GM21528 (cell line): ENCODE measurements around the gene ABCC6.
"Not testable (repeated sequence)": the region's sequence is repeated elsewhere in the genome, so short reads cannot be mapped to it uniquely, and the experiment has no call there.

Source experiments
- ATAC-seq: cut with Tn5 transposase; IDR thresholded peaks from one replicate; pipeline ENCODE4 v1.9.1; 2021; ENCODE audit warnings: mild to moderate bottlenecking, moderate library complexity; ENCODE audit not compliant: unreplicated experiment, low FRiP score

ABCC6 gene

GRCh38 chr16:16163571-16163970 lies 59.7 kb downstream of the ABCC6 start:
- no peak for ATAC-seq

DNA sequence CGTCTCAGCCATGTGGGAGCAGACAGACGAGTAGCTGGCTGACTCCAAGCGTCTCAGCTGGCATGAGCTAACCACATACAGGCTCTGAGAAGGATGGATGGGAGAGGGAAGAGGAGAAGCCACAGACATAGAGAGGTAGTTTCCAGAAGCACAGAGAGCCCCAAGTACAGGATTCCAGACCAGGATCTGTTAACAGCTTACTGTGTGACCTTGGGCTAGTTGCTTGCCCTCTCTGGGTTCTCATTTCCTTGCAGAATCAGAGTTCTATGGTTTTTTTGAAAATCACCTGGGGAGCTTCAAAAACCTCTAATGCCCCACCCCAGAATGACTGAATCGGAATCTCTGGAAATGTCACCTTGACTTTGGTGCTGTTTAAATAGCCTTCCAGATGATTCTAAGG lies 60.2 kb downstream of the ABCC6 start:
- ATAC-seq, result no peak

DNA sequence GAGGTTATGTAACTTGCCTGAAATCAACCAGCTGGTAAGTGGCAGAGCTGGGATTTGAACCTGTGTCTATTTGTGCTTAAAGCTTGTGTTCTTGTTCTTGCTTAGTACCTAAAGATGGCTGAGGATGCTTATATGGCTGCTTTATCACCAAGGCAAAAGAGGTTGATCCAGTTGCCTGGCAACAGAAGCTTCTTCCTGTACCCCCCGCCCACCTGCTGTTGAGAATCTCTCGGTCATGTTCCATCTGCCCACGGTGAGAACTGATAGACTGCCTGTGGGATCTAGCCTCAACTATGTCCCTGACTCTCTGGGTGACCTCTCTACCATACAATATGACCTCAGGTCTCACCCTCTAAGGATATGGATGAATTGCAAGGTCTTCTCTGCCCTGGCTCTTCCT lies 60.7 kb downstream of the ABCC6 start:
- ATAC-seq, result no peak

GRCh38 chr16:16161840-16162239 lies 61.5 kb downstream of the ABCC6 start:
- ATAC-seq, result not testable (repeated sequence)

DNA sequence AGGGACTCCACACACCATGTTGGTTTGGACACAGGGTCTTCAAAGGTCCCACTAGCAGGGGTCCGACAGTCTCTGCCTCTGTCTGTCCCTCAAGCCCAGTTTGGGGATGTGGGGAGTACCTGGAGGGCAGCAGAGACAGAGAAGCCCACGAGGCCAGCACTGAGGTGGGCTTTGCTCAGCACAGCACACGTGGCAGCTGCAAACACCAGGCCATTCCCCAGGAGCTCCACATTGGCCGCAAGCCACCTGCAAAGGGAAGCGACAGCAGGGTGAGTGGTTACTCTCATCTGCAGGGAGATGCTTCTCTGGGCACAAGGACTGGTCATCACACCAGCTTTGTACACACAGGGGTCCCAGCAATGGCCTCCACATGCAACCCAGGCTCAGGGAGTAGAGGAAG lies 62.0 kb downstream of the ABCC6 start:
- no peak for ATAC-seq

DNA sequence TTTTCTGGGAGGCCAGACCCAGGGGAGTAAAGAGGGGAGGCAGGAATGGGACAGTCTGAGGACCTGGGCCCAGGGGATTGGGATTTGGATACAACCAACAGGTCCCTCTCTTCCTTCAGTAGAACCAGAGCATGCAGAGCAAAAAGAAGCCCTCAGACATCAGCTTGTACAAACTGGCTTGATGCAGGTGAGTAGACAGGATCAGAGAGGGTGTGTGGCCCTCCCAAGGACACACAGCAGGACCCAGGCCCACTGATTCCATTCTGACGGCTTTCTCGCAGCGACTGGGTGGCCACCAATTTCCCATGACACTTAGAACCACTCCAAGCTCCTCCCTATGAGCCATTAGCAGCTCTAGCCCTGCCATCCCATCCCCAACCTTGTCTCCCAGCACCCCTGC lies 63.6 kb downstream of the ABCC6 start:
- ATAC-seq, result no peak

DNA sequence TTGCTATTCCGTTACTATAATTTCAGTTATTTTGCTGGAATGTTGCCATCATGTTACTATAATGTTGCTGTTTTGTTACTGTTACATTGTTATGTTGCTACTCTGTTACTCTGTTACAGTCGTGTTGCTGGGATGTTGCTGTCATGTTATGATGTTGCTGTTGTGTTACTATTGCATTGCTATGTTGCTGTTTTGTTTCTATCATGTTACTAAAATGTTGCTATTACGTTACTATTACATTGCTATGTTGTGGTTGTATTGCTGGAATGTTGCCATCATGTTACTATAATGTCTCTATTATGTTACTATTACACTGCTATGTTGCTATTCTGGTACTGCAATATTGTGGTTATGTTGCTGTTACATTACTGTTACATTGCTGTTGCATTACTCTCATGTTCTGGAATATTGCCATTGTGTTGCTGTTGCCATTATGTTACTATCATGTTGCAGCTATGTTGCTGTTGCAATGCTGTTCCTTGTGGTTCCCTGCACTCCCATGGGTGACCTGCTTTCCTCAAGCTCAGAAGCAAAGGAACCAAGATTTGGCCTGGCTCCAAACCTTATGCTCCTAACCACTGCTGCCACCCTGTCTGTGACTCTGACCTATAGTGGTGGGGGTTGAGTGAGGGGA lies 64.4 kb downstream of the ABCC6 start:
- ATAC-seq, result no peak

DNA sequence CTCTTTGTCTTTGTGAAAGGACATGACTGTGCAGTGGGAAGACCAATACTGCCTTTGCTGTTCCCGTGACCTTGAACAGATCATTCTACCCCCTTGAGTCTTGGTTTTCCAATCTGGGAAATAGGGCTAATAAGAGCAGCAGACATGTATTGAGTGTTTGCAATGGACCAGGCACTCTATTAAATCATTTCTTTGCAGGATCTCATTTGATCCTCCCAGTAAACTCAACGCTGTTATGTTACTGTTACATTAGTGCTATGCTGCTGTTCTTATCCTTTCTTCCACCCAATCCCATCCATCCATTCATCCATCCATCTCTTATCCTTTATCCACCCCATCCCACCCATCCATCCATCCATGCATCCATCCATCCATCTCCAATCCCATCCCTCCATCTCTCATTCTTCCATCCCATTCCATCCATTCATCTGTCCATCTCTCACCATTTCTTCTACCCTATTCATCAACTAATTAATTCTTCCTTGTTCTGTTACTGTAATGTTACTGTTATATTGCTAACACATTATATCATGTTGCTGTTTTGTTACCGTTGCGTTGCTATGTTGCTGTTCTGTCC lies 65.1 kb downstream of the ABCC6 start:
- ATAC-seq, result no peak

GRCh38 chr16:16157166-16157565 lies 66.1 kb downstream of the ABCC6 start:
- no peak for ATAC-seq

DNA sequence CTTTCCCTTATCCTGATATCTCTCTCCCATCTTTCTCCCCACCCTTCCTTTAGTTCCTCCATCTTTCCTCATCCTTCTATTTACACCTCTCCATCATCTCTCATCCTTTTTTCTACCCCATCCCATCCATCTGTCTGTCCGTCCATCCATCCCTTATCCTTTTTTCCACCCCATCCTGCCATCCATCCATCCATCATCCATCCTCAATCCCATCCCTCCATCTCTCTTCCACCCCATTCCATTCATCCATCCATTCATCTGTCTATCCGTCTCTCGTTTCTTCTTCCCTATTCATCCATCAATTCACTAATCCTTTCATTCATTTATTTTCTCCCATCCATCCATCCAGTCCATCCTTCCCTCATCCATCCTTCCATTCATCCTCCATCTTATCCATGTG lies 68.1 kb downstream of the ABCC6 start:
- ATAC-seq, result no peak

GRCh38 chr16:16154281-16154951 lies 68.9 kb downstream of the ABCC6 start:
- ATAC-seq, result no peak

DNA sequence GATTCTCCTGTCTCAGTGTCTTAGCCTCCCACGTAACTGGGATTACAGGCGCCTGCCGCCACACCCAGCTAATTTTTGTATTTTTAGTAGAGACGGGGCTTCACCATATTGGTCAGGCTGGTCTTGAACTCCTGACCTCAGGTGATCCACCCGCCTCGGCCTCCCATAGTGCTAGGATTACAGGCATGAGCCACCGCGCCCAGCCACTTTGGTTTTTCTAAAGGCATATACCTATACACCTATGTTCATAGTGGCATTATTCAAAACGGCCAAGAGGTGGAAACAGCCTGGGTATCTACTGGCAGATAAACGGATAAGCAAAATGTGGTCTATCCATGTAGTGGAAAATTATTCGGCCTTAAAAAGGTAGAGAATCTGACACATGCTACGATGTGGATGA lies 70.3 kb downstream of the ABCC6 start:
- not testable (repeated sequence) for ATAC-seq

DNA sequence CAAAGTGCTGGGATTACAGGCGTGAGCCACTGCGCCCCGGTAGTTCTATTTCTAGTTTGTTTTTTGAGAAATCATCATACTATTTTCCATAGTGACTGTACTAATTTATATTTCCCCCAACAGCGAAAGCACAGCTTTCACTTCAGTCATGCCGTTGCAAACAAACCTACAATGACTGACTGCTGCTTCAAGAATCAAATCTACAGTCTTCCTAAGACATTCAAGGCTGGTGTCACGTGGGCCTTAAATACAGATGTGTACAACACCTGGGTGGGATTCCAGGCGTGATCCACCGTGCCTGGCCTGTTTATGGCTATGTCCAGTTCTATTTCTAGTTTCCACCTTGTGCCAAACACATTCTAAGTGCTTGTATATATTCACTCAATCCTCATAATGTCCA lies 72.0 kb downstream of the ABCC6 start:
- no peak for ATAC-seq

- no peak for ATAC-seq
Observed at GRCh38 chr16:16150878-16151152, 72.5 kb downstream of the ABCC6 start.

DNA sequence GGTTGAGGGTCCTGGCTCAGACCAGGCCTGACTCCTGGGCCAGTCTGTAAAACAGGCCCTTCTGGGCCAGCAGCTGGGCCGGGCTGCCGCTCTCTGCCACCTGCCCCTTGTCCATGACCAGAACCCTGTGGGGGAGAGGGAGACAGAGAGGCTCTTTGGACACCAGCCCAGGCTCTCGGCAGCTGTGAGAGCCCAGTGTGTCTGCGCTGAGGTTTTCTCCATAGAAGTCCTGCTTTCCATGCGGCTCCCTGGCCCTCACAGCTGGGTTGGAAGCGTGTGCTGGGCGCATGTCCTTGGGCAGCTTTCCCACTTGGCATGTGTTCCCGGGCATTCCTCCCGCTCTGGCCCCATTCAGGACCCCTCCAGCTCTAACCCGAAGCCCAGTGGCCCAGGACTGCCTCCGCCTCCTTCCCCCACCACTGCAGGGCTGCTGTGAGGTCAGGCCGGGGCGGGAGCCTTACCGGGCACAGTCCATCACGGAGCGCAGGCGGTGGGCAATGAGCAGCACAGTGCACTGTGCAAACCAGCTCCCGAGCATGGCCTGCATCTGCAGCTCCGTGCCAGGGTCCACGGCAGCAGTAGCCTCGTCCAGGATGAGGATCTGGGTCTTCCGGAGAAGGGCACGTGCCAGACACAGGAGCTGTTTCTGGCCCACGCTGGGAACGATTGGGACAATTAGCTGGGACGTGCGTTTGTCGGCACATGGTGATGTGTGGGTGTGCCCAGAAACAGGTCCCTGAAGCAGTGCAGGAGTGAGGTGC lies 73.0 kb downstream of the ABCC6 start:
- ATAC-seq, result no peak

DNA sequence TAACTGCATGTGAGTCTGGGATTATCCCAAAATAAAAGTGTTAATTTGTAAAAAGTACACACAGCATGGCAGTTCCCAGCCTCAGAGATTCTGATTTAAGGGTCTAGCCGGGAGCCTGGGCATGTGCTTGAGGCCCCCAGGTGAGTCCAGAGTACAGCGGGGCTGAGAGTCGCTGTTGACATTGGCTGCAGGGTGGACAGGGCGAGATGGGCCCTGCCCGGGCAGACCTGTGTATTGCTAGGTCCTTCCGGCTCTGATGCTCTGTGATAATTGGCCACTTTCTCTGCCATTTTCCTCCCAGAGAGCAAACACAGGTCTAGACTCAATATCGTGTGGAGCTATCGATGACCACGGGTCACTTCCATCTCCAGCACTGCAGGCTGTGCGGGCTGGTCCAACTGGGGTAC lies 73.6 kb downstream of the ABCC6 start:
- ATAC-seq, result no peak

- ATAC-seq, result no peak
Observed at GRCh38 chr16:16148755-16149154, 74.5 kb downstream of the ABCC6 start.

DNA sequence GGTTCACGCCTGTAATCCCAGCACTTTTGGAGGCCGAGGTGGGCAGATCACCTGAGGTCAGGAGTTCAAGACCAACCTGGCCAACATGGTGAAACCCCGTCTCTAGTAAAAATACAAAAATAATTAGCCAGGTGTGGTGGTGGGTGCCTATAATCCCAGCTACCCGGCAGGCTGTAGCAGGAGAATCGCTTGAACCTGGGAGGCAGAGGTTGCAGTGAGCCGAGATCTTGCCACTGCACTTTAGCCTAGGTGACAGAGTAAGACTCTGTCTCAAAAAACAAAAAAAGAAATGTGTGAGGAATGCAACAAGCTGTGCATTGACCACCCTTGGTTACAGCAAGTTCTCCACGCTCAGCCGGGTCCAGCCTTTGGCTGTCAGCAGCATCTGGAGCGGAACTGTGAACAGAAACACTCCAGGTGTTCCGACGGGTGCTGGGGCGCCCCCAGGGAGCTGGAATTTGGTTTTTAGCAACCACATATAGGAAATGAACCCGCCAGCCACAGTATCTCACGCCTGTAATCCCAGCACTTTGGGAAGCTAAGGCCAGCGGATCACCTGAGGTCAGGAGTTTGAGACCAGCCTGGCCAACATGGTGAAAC lies 75.2 kb downstream of the ABCC6 start:
- ATAC-seq, result not testable (repeated sequence)

DNA sequence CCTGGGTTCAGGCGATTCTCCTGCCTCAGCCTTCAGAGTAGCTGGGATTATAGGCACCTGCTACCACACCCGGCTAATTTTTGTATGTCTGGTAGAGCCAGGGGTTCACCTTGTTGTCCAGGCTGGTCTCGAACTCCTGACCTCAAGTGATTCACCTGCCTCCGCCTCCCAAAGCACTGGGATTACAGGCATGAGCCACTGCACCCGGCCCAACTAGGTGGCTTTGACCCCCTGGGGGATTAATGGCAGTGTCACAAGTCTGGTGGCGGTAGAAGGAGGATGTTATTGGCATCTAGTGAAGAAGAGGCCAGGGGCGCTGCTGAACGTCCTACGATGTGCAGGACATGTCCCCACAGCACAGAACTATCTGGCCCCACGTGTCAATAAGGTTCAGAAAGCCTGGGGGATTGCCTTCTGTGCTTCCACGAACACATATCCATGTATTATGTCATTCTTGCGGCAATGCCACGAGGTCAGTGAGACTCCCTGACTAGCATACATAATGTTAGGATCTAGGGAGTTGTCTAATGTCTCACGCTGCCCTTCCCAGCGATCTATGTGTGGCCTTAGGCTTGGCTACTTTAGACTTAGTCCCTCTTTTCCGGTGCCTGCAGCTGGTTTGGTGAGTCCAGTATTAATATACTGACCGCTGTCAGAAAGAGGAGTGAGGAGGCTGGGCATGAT lies 75.8 kb downstream of the ABCC6 start:
- ATAC-seq, result no peak

- ATAC-seq, result no peak
Observed at GRCh38 chr16:16146380-16147315, 76.6 kb downstream of the ABCC6 start.
